ENCODE results near the gene RAET1E. TPM values are rescaled to one million over a fixed set of nuclear protein-coding genes. Genes with fewer than 3 reads are reported as not detected.

The RAET1E gene
- total and polyA plus RNA-seq, 2 donors (not counting 3 experiments of a cell fraction or from before 2014, with no cell fraction given) = 0.04 TPM; not detected in 1

DNA sequence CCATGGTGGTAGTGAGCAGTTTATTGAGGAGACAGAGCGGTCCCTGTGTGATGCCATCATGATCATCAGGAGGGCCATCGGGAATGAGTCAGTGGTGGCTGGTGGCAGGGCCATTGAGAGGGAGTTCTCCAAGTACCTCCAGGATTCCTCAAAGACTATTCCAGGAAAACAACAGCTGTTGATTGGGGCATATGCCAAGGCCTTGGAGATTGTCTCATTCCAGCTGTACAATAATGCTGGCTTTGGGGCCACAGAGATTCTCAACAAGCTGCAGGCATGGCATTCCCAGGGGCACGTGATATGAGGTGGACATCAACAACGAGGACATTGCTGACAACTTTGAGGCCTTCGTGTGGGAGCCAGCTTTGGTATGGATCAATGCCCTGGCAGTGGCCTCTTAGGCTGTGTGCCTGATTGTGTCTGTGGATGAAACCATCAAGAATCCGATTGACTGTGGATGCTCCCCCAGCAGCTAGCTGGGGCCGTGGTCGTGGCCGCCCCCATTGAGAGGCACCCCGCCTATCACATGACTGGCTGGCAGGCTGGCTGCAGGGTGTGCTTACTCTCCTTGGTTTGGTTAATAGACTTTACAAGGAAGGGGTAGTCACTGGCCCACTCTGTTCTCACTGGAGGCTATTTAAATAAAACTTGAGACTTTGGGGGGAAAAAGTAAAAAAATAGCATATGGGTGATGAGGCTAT lies 16.7 kb downstream of the RAET1E start:
- TF ChIP-seq POLR2AphosphoS5 (IDR thresholded peaks at IDR 0.05; ENCODE audit: insufficient read depth, low read depth, low read length) (no peak), JUN (IDR thresholded peaks at IDR 0.05; ENCODE audit: borderline replicate concordance, insufficient read depth, insufficient read length, low read depth) (no peak), MYC (IDR thresholded peaks at IDR 0.05; ENCODE audit: low read depth, low read length) (no peak), FOS (IDR thresholded peaks at IDR 0.05; ENCODE audit: borderline replicate concordance, insufficient read depth, low read length) (no peak), GATA2 (IDR thresholded peaks at IDR 0.05; ENCODE audit: insufficient read depth, insufficient read length, low read depth, low read length) (no peak), POLR2A (IDR thresholded peaks at IDR 0.05; ENCODE audit: low read depth, low read length) (no peak), EZH2 (IDR thresholded peaks at IDR 0.05; ENCODE audit: borderline replicate concordance, low read depth, low read length, severe bottlenecking) (no peak)
- TF ChIP-seq, protein P1, sequence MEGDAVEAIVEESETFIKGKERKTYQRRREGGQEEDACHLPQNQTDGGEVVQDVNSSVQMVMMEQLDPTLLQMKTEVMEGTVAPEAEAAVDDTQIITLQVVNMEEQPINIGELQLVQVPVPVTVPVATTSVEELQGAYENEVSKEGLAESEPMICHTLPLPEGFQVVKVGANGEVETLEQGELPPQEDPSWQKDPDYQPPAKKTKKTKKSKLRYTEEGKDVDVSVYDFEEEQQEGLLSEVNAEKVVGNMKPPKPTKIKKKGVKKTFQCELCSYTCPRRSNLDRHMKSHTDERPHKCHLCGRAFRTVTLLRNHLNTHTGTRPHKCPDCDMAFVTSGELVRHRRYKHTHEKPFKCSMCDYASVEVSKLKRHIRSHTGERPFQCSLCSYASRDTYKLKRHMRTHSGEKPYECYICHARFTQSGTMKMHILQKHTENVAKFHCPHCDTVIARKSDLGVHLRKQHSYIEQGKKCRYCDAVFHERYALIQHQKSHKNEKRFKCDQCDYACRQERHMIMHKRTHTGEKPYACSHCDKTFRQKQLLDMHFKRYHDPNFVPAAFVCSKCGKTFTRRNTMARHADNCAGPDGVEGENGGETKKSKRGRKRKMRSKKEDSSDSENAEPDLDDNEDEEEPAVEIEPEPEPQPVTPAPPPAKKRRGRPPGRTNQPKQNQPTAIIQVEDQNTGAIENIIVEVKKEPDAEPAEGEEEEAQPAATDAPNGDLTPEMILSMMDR (IDR thresholded peaks at IDR 0.05; ENCODE audit: extremely low read depth in 1 of 2, insufficient read depth in 1 of 2, low read depth in 1 of 2, low read length in 2 of 2) = no peak
- TF ChIP-seq, protein P2, sequence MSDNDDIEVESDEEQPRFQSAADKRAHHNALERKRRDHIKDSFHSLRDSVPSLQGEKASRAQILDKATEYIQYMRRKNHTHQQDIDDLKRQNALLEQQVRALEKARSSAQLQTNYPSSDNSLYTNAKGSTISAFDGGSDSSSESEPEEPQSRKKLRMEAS (IDR thresholded peaks at IDR 0.05; ENCODE audit: insufficient read depth, insufficient read length) = no peak
- Histone ChIP-seq H4K20me1 (replicated peaks; ENCODE audit: control insufficient read depth, extremely low read depth, insufficient read depth, low read length) (no peaks in the 10 kb centered on the region), H3K79me2 (ENCODE audit: control insufficient read depth, insufficient read depth, low read length) (no peaks in the 10 kb centered on the region), H2AFZ (ENCODE audit: low read depth, low read length) (no peak overlapping the region), H3K9me3 (replicated peaks; ENCODE audit: control insufficient read depth, insufficient read depth, low read length) (no peaks in the 10 kb centered on the region), H3K4me3 (replicated peaks in 1 of 3; ENCODE audit: insufficient read depth in 1 of 3, low read depth in 1 of 3, low read length in 3 of 3) (no peak overlapping the region), H3K9ac (replicated peaks; ENCODE audit: extremely low read depth, insufficient read depth, low read length) (no peak overlapping the region), H3K27ac (ENCODE audit: insufficient read depth, low read depth, low read length) (no peak overlapping the region), H3K9me1 (replicated peaks; ENCODE audit: control insufficient read depth, extremely low read depth, insufficient read depth, low read length) (no peaks in the 10 kb centered on the region), H3K4me1 (ENCODE audit: control insufficient read depth, extremely low read depth, insufficient read depth, low read length) (no peaks in the 10 kb centered on the region), H3K4me2 (ENCODE audit: insufficient read depth, low read length) (no peak overlapping the region), H3K27me3 (ENCODE audit: control insufficient read depth in 2 of 2, insufficient read depth in 2 of 2, low read length in 2 of 2) (peaks cover 10 to 12% of the 10 kb centered on the region in 2 experiments), H3K36me3 (ENCODE audit: control insufficient read depth in 2 of 2, extremely low read depth in 1 of 2, insufficient read depth in 2 of 2, low read length in 2 of 2) (no peaks in the 10 kb centered on the region)
- ChIA-PET POLR2A (no interaction called here), CTCF (interaction anchor here (0.8 kb wide), 1 partner anchor 15 kb away, joined by 3 read pairs; no protein-coding TSS in a partner anchor)
- FAIRE-seq (no peak), DNase-seq (ENCODE audit: low read depth, low spot score) (no peak)
- intact Hi-C loops (cut with micrococcal nuclease) (no loop called here), dilution Hi-C loops (cut with MboI; ENCODE audit: extremely low pct_ligation_motif_present, low sequenced_read_pairs) (no loop called here)
- no TSS peak for BruUV-seq (replicated peaks)
